Left hindlimb (tissue), 1 donor: ENCODE data around the gene CLDN7.

Source experiments
- DNase-seq: peaks from one replicate; pipeline ENCODE4 v3.0.0-alpha.2; 2018

CLDN7 gene

DNA sequence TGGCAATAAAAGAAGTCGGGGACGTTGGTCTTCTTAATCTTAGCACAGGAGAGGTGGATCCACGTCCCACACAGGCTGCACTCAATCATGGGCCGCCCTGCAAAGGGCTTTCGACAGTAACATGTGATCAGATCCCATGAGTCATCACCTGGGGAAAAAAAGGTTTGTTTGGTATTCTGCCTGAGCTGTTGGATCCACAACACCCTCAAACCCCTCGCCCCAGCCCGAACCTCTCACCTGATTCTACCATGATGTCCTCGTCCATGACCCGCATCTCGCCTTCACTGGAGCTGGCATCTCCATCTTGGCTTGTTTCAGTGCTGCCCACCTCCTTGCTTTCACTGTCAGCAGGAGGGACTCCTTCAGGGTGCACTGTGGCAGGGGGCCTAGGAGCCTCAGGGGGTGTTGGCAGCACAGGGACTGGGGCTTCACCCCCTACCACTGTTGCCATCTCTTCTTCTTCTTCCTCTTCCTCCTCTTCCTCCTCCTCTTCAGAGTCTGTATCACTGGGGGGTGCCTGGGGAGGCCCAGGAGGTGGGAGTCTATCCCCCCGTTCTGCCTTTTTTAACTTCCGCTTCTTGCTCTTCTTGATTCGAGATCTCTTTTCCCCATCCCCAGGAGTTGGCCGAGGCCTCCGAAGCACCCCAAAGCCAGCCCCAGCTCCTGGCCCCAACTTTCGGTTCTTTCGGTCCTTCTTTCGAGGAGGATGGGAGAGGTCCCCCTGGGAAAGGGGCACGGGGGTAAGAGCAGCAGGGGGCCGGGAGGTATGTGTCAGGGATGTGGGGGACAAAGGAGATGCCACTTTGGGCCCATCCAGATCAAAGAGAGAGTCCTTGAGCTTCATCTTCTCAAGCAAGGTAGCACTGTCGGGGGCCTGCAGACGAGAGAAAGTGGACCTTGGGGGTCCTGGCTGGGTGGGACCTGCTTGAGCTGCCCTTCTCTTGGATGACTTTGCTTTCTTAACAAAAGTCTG, 26.3 kb downstream of the CLDN7 start:
- DNase-seq, result no peak

DNA sequence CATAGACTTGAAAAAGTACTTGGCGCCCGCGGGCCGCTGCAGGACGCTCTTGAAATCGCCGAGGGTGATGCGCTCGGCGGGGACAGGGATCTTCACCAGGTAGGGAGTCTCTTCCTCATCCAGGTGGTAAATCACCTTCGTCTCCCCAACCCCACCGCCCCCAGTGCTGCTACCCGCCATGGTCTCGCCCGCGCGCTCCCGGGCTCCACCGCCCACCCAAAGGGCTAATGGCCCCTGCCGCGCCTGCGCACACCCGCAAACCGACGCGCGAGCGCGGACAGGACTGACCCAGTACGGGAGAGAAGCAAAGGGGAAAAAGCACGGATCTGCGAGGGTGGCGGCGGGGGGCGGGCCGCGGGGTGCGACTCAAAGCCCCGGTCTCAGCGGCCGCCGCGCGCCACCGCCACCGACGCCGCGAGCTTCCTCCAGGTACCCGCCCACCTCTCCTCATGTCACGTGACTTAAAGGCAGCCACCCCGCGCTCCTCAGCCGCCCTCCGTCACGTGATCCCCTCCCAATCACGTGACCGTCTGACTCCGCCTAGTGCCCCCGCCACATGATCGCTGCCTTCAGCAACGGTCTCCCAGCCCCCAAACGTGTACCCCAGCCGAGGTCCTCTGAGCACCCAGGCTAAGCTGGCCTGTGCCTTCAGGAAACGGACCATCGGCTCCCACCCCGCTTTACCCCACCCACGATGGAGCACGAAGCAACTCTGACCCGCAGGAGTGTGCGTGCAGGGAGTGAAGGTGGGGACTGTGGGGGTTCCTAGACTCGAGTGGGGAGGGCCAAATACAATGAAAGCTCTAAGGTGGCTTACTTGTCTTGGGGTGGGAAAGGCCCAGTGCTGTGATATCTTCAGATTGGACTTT, 28.0 kb downstream of the CLDN7 start, which contains the start of gene DVL2:
Gene DVL2 (minus strand): TSS at position 435 of the 869 bp plus-strand sequence. CDS start 255 bp downstream, at position 180.
- peak; percentile 97 for DNase-seq

DNA sequence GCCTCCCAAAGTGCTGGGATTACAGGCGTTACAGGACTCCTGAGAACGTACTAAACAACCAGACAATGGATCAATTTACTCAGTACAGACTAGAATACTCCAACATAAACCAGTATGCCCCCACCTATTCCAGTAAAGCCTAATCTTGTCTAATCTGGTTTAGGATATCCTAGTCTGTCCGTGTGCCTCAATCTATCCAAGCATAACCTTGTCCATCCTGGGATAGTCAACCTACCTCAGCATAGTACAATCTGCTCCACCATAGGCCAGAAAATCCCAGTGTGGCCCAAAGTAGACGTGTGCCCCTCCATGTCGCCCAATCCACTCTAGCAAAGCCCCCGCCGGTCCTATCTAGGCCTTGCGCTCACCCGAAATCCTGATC, 28.6 kb downstream of the CLDN7 start:
- no peak for DNase-seq

DNA sequence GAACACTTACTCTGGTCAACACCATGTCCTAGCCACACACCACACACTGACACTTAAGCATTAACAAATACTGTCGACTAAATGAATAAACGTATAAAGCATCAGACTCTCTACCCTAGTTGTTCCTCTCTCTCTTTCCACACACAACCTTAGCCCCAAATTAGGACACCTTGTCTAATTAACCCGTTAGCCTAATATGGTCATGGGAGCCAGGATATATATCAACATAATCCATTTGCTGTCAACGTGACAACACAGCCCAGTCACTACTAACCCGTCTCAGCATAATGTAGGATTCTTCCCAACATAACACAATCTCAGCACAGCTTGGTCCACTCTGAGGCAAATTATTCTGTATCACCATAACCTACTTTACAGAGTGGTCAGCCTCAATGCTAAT, 30.2 kb downstream of the CLDN7 start:
- no peak for DNase-seq

DNA sequence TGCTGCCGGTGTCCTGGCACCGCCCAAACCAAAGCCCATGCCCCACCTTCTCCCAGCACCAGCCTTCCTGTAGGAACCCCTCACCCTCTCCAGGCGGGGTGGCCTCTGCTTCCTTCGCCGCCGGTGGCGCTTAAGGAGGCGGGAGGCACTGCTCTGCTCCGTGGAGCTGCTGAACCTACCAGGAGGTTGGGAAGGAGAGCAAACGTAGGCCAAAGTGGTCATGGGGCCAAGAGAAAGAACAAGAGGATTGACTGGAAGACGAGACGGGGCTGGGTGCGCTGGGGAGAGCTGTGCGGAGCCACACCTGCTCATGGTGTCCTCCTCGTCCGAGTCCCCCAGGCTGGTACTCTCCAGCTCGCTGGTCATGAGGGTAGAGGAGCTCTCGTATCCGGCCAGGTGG, 32.8 kb downstream of the CLDN7 start:
- peak; percentile 30 for DNase-seq

DNA sequence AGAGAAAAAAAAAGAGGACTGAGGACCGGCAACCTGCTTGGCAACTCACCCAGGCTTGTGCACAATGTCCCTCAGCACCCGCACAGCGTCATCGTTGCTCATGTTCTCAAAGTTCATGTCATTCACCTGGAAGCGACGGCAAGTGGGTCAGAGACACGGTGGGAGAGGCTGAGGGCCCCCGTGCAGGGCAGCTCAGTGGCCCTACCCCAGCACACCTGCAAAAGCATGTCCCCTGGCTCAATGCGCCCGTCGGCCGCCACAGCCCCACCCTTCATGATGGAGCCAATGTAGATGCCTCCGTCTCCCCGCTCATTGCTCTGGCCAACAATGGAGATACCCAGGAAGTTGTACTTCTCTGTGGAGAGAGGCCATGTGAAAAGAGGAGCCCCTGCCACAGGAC, 33.4 kb downstream of the CLDN7 start:
- DNase-seq, result no peak

DNA sequence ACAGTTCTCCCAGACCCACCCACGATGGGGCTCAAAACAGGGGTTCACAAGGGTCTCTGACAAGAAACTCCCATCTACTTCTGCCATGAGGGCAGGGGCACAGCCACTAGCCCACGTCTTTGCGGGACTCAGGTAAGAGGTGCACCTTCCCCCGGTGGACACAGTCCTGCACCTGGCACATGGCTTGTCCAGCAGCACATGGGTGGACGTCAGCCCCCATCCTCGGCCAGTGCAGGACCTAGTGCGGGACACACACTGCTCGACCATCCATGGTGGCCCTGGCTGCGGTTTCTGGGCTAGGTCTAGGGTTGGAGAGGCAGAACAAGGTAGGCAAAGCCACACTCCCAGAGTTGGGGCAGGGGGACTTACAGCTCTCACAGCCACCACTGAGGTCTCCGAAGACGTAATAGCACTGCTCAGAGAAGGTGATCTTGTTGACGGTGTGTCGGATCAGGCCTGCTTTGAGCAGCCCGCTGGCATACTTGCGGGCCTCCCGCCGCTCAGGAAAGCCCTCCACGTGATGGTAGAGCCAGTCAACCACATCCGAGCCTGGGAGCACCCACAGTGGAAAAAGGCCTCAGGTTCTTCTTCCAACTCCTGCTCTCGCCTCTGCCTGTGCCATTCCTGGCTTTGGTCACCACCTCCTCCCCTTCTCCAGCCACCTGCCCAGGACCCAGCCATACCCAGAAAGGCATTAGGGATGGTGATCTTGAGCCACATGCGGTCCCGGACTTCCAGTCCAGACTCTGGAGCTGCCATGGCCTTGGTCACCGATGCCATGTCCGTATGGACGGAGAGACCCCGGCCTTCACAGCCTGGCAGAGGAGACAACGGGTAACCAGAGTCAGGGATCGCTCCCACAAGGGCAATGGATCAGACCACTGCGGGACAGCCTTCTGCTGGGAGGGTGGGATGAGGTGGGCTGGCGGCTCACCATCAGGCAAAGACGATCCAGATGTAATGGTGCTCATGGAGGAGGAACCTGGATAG, 35.3 kb downstream of the CLDN7 start:
- DNase-seq, result no peak

DNA sequence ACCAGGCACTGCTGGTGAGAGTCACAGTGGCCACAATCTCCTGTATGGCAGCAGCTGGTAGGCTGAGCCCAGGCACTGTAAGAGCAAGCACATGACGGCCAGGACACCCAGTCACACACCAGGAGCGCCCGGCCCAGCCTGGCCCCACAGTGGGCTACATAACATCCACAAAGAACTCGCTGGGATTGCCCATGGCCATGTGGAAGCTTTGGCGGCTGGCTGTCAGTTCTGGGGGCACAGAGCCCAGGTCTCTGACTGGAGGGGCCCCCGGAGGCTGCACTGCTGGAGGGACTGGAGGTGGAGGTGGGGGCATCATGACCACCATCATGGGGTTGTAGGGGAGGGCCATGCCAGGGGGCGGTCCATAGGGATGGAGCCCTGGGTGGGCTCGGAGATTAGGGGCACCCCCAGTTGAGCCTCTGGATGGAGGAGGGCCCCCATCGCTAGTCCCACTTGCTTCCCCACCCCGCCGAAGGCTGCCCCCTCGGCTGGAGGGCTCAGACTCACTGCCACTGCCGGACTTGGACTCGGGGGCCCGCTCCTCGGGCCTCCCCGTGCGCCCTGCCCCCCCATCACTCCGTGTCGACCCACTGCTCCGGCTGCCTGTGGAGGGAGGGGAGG, 36.5 kb downstream of the CLDN7 start:
- no peak for DNase-seq

DNA sequence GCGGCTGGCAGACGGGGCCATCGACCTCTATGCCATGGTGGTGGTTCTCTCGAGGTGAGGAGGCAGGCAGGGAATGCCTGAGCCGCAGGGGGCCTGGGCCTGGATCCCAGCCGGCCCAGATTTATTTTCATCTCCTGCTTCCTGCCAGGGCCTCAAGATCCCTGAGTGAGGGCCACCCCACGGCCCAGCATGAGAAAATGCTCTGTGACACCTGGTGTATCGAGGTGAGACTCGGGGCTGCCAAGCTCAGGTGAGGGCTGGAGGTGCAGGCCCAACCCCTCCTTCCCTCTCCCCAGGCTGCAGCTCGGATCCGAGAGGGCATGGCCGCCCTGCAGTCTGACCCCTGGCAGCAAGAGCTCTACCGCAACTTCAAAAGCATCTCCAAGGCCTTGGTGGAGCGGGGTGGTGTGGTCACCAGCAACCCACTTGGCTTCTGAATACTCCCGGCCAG, 37.6 kb downstream of the CLDN7 start:
- no peak for DNase-seq

DNA sequence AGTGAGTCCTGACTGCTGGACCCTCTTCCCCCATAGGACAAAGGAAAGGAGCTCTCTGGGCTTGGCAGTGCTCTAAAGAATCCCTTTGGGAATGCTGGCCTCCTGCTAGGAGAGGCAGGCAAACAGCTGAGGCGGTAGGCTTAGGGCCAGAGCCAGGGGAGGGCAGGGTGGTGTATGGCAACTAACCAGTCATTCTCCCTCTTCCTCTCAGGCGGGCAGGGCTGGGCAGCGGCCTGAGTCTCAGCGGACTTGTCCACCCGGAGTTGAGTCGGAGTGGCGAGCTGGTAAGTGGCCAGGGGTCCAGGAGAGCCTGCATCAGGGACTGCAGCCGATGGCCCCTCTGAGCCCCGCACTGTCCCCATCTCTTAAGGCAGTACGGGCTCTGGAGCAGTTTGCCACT, 38.2 kb downstream of the CLDN7 start:
- DNase-seq, result no peak

DNA sequence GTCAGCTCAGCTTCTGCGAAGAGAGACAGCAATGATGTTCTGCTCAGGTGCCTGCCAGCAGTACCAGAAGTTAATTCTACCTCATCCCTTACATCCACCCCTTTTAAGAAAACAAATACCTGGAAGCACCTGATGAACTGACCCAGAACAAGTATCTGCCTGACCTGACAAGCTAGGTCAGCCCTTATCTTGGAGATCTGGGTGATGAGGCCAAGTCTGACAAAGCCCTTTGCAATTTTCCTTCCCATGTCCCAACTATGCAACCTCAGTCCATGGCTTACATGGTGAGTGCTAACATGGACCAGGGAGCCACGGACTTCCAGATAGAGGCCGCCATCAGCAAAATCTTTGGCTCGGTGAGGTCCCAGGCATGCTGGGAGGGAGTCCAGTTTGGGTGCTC, 38.9 kb downstream of the CLDN7 start:
- no peak for DNase-seq

DNA sequence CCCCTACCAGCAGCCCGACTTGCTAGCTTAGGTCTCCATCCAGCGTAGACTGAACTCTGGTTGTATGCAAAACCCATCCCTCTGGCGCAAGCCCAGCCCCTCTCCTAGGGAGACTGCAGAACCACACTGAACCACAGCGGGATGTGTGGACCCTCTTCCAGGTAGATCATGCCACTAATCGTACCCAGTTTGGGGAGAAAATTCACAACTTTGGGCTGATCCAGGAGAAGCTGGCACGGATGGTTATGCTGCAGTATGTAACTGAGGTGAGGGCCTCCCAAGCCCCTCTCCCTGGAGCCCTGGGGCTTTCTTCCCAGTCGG, 39.3 kb downstream of the CLDN7 start:
- DNase-seq, result peak; percentile 36

DNA sequence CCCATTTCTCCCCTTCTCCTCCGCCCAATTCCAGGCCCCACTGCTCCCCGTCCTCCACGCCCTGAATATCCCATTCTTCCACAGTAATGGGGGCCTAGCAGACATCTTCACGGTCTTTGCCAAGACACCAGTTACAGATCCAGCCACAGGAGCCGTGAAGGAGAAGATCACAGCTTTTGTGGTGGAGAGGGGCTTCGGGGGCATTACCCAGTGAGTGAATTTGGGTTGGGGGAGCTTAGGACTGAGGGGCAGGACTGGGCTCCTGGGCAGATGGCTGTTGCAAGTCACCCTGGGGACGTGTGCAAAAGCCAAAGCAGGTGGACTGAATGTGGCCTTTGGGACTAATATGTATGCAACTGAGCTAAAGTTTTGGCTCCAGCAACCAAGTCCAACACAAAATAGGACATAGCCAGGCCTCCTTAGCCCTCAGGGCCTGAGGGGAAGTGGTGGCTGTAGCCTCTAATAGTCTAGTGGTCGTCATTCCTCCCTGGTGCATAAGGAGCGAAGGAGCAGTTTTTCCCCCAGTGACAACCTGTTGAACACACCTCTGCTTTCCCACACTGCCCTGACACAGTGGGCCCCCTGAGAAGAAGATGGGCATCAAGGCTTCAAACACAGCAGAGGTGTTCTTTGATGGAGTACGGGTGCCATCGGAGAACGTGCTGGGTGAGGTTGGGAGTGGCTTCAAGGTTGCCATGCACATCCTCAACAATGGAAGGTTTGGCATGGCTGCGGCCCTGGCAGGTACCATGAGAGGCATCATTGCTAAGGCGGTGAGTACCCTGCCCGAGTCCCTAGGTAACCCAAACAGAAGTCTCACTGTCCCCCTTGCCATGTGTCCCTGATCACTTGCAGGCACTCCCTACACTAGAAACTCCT, 39.9 kb downstream of the CLDN7 start:
- no peak for DNase-seq

DNA sequence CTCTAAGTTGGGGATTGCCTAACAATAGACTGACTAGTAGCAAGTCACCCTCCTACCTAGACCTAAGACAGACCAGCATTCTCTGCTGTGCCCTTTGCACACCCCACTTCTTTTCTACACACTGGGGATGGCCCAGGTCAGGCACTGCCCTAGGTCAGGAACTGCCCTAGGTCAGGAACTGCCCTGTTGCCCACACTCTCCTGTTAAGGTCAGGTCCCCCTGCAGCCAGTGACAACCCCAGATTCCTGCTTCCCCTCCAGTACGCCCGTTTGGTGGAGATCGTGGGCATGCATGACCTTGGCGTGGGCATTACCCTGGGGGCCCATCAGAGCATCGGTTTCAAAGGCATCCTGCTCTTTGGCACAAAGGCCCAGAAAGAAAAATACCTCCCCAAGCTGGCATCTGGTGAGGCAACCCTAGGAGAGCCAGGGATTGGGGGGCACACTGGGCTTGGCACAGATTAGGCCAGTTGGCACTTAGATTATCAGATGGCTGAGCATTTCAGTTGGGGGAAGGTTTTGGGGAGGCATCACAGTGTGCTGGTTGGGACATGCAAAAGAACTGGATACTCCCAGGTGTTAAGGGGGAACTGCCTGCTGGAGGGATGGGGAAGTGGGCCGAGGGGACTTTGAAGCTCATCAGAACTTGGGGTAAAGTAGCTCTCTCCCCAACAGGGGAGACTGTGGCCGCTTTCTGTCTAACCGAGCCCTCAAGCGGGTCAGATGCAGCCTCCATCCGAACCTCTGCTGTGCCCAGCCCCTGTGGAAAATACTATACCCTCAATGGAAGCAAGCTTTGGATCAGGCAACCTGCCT, 40.8 kb downstream of the CLDN7 start:
- DNase-seq, result no peak

DNA sequence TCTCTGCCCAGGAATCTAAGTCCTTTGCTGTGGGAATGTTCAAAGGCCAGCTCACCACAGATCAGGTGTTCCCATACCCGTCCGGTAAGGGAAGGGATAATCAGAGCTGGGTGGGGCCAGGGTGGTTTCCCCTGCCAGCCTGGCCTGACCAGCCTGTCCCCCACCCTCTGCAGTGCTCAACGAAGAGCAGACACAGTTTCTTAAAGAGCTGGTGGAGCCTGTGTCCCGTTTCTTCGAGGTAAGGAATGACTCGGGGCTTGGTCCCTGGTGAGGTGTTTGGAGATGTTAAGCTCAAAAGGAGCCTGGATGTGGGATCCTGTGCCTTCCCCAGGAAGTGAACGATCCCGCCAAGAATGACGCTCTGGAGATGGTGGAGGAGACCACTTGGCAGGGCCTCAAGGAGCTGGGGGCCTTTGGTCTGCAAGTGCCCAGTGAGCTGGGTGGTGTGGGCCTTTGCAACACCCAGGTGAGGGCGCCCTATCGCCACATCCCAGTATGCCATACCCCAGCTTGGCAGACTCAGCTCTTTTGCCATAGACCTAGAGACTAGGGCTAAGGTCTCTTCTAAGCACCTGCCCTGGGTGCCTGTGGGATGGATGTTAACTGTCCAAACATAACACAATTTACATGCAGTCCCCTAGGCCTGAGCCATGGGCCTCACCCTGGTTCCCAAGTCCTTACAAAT, 41.5 kb downstream of the CLDN7 start:
- no peak for DNase-seq

DNA sequence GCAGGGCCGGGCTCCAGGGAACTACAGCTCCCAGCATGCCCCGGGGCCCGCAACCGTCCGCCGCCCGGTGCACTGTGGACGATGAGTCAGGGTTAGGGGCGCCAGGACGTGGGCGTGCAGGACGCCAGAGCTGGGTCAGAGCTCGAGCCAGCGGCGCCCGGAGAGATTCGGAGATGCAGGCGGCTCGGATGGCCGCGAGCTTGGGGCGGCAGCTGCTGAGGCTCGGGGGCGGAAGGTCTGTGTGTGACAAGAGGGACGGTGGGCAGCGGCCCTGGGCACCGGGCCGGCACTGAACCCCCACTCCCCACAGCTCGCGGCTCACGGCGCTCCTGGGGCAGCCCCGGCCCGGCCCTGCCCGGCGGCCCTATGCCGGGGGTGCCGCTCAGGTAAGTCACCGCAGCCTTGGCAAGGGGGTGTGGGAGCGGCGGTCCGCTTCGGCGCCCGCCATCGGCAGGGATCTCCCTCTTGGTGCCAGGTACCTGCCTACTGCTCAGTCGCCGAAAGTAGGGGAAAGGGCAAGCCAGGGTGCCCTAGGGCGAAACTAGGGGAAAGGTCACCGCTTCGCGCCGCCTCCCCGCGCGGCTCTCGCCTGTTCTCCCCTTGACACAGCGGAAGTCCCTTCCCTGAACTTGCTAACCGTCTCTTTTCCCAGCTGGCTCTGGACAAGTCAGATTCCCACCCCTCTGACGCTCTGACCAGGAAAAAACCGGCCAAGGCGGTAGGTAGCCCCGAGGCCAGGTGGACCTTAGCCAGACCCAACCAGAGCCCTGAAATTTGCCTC, 42.3 kb downstream of the CLDN7 start, which contains the start of the genes ACADVL and DLG4:
Gene ACADVL (plus strand): TSS at position 127 of the 781 bp plus-strand sequence. CDS start 47 bp downstream, at position 174.
Gene DLG4 (minus strand): TSS at position 25 of the 781 bp plus-strand sequence.
- peak; percentile 95 for DNase-seq

DNA sequence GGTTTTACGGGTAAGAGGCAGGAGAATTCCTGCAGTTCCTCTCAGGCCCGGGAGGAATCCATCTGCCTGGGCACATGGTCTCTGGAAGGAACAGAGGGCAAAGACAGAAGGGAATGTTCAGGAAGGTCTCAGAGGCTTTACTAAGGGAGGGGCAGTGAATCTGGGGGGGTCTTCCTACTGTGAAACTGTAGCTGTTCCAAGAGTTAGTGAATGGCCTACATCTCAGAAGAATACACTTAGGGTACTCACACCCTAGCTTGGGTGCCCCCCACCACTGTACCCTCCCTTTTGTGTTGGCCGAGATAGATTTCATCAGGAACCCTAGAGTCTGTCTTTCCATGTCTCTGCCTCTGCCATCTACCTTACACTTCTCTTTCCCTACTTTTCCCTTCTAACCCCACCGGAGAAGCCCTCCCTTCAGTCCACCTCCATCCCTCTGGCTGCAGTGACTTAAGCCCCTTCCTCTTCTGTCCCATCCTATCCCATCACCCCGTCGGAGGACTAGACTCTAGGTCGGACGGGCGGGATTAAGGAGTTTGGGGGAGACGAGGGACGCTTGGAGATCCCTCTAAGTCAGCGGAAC, 43.0 kb downstream of the CLDN7 start:
- no peak for DNase-seq

DNA sequence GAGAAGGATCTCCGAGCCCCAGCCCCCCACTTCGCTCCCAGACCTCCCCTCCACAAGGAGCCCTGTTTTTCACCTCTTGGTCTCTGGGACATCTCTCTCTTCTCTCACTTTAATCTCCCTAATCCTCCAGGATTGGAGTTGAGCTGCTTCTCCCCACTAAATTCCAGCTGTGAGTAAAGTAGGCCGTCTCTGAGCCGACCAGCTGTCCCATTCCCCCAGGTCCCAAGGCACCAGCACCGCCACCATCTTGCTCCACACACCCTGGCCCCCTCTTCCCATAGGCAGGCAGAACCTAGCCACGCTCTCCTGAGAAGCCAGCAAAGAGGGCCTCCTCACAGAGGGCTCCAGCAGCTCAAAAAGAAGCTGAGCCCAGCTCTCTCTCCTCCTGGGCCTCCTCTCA, 43.5 kb downstream of the CLDN7 start:
- DNase-seq, result no peak
